OCI-LY1 (cell line): ENCODE results near the gene GAGE12D.
"Not testable (repeated sequence)": the region's sequence is repeated elsewhere in the genome, so short reads cannot be mapped to it uniquely, and the experiment has no call there.

Experiments used
- H2AFZ ChIP-seq: fragments of 200-600 bp; sonication (generic), shearing (Covaris generic); 2 replicates; pipeline ENCODE4 v1.6.0; 2014; ENCODE audit warnings: antibody characterized with exemption, mild to moderate bottlenecking, low read length
- H3F3A ChIP-seq: fragments of 200-600 bp; sonication (generic), shearing (Covaris generic); 2 replicates; pipeline ENCODE4 v1.6.0; 2014; ENCODE audit warnings: mild to moderate bottlenecking, antibody characterized with exemption, low read length, moderate library complexity; ENCODE audit not compliant: insufficient read depth
- H3K27ac ChIP-seq: fragments of 200-600 bp; sonication (generic); 2 replicates; pipeline ENCODE4 v1.5.1; 2014; ENCODE audit warnings: low read length, mixed run types, mild to moderate bottlenecking, low read depth; ENCODE audit not compliant: poor library complexity, severe bottlenecking
- H3K27me3 ChIP-seq: fragments of 200-600 bp; sonication (generic); 2 replicates; pipeline ENCODE4 v1.6.0; 2014; ENCODE audit warnings: antibody characterized with exemption, mild to moderate bottlenecking, low read length, moderate library complexity; ENCODE audit not compliant: insufficient read depth
- H3K36me3 ChIP-seq: fragments of 200-600 bp; sonication (generic); 2 replicates; pipeline ENCODE4 v1.6.1; 2014; ENCODE audit warnings: mild to moderate bottlenecking, antibody characterized with exemption, low read length, moderate library complexity, mixed read lengths; ENCODE audit not compliant: insufficient read depth
- H3K4me1 ChIP-seq: fragments of 200-600 bp; sonication (generic); 2 replicates; pipeline ENCODE4 v1.5.1; 2014; ENCODE audit warnings: mild to moderate bottlenecking, low read length, moderate library complexity; ENCODE audit not compliant: insufficient read depth, severe bottlenecking
- H3K4me2 ChIP-seq: fragments of 200-600 bp; sonication (generic), shearing (Covaris generic); 2 replicates; pipeline ENCODE4 v1.6.1; 2014; ENCODE audit warnings: low read length
- H3K4me3 ChIP-seq: fragments of 200-600 bp; sonication (generic); 2 replicates; pipeline ENCODE4 v1.5.1; 2014; ENCODE audit warnings: low read length, low read depth, mild to moderate bottlenecking, mixed read lengths; ENCODE audit not compliant: poor library complexity, severe bottlenecking
- H3K79me2 ChIP-seq: fragments of 200-600 bp; shearing (Covaris generic); 2 replicates; pipeline ENCODE4 v1.6.1; 2016; ENCODE audit warnings: mixed run types, low read length, mixed read lengths; ENCODE audit not compliant: insufficient read depth
- H3K9ac ChIP-seq: fragments of 200-600 bp; sonication (generic), shearing (Covaris generic); 2 replicates; pipeline ENCODE4 v1.6.1; 2014; ENCODE audit warnings: mild to moderate bottlenecking, low read length, mixed read lengths
- H3K9me2 ChIP-seq: fragments of 200-600 bp; sonication (generic), shearing (Covaris generic); 2 replicates; pipeline ENCODE4 v1.6.1; 2014; ENCODE audit warnings: low read depth, mild to moderate bottlenecking, low read length, mixed read lengths
- H3K9me3 ChIP-seq: fragments of 200-600 bp; shearing (Covaris generic); 2 replicates; pipeline ENCODE4 v1.6.1; 2014; ENCODE audit warnings: low read length, mixed read lengths
- H4K20me1 ChIP-seq: fragments of 200-600 bp; sonication (generic), shearing (Covaris generic); 2 replicates; pipeline ENCODE4 v1.6.0; 2016; ENCODE audit warnings: mild to moderate bottlenecking, low read length; ENCODE audit not compliant: insufficient read depth

The GAGE12D gene

GRCh38 chrX:49541433-49541832, at the start of gene GAGE12D:
Gene GAGE12D (plus strand): TSS chrX:49541733. CDS start chrX:49542888, 1,155 bp downstream.
- H3K36me3 ChIP-seq, H2AFZ ChIP-seq, H3K4me1 ChIP-seq, H3K79me2 ChIP-seq, H3K4me2 ChIP-seq, H3K27me3 ChIP-seq, H3K4me3 ChIP-seq, H3K9me2 ChIP-seq, H4K20me1 ChIP-seq, H3F3A ChIP-seq, H3K9ac ChIP-seq, H3K9me3 ChIP-seq, H3K27ac ChIP-seq: not testable (repeated sequence)

- H3K79me2 ChIP-seq, H4K20me1 ChIP-seq: not testable (repeated sequence)
Observed at GRCh38 chrX:49531877-49532276, 9.7 kb upstream of the GAGE12D start, which contains the start of gene GAGE12C. Gene GAGE12C (plus strand): TSS chrX:49532177. CDS start chrX:49533332, 1,155 bp downstream.

GRCh38 chrX:49550989-49551388, 9.5 kb downstream of the GAGE12D start, which contains the start of gene GAGE12E:
Gene GAGE12E (plus strand): TSS chrX:49551289. CDS start chrX:49552444, 1,155 bp downstream.
- not testable (repeated sequence) for H3K9me2 ChIP-seq, H2AFZ ChIP-seq, H3K4me2 ChIP-seq, H3K4me1 ChIP-seq, H3K9ac ChIP-seq, H3K27ac ChIP-seq, H3K4me3 ChIP-seq, H3F3A ChIP-seq, H3K79me2 ChIP-seq, H4K20me1 ChIP-seq, H3K9me3 ChIP-seq, H3K36me3 ChIP-seq, H3K27me3 ChIP-seq

More at GRCh38 chrX:49531877-49532276, 9.7 kb upstream of the GAGE12D start, which contains the start of gene GAGE12C:
- H3K9ac ChIP-seq, H3K36me3 ChIP-seq, H3K27me3 ChIP-seq, H2AFZ ChIP-seq, H3K4me3 ChIP-seq, H3F3A ChIP-seq, H3K4me2 ChIP-seq, H3K4me1 ChIP-seq, H3K9me3 ChIP-seq, H3K9me2 ChIP-seq, H3K27ac ChIP-seq: not testable (repeated sequence)

- H3K36me3 ChIP-seq, H3K9me3 ChIP-seq, H3F3A ChIP-seq, H3K27me3 ChIP-seq, H3K4me1 ChIP-seq, H3K9me2 ChIP-seq, H3K9ac ChIP-seq, H2AFZ ChIP-seq, H3K4me3 ChIP-seq, H3K4me2 ChIP-seq, H3K79me2 ChIP-seq, H3K27ac ChIP-seq, H4K20me1 ChIP-seq: not testable (repeated sequence)
Observed at GRCh38 chrX:49560542-49560941, 19.0 kb downstream of the GAGE12D start, which contains the start of gene GAGE12F. Gene GAGE12F (plus strand): TSS chrX:49560842. CDS start chrX:49561997, 1,155 bp downstream.

GRCh38 chrX:49568728-49569127, 27.2 kb downstream of the GAGE12D start:
- H3K9me2 ChIP-seq, H3F3A ChIP-seq, H3K4me3 ChIP-seq, H3K27ac ChIP-seq, H3K9ac ChIP-seq, H4K20me1 ChIP-seq, H3K4me2 ChIP-seq, H3K9me3 ChIP-seq, H3K27me3 ChIP-seq, H3K79me2 ChIP-seq, H2AFZ ChIP-seq, H3K36me3 ChIP-seq, H3K4me1 ChIP-seq: not testable (repeated sequence)

GRCh38 chrX:49569152-49569551, 27.6 kb downstream of the GAGE12D start:
- not testable (repeated sequence) for H3F3A ChIP-seq, H3K4me1 ChIP-seq, H3K79me2 ChIP-seq, H3K9me3 ChIP-seq, H4K20me1 ChIP-seq, H2AFZ ChIP-seq, H3K4me2 ChIP-seq, H3K4me3 ChIP-seq, H3K9me2 ChIP-seq, H3K27me3 ChIP-seq, H3K36me3 ChIP-seq, H3K27ac ChIP-seq, H3K9ac ChIP-seq

GRCh38 chrX:49570100-49570499, 28.6 kb downstream of the GAGE12D start, which contains the start of gene GAGE12G:
Gene GAGE12G (plus strand): TSS chrX:49570400. CDS start chrX:49571555, 1,155 bp downstream.
- H3K27me3 ChIP-seq, H3F3A ChIP-seq, H3K36me3 ChIP-seq, H3K4me2 ChIP-seq, H3K9ac ChIP-seq, H3K27ac ChIP-seq, H2AFZ ChIP-seq, H3K4me1 ChIP-seq, H3K79me2 ChIP-seq, H3K9me3 ChIP-seq, H4K20me1 ChIP-seq, H3K4me3 ChIP-seq, H3K9me2 ChIP-seq: not testable (repeated sequence)

- H3K4me2 ChIP-seq, H4K20me1 ChIP-seq, H3K4me3 ChIP-seq, H3K27me3 ChIP-seq, H3K4me1 ChIP-seq, H3K9me2 ChIP-seq, H3K27ac ChIP-seq, H2AFZ ChIP-seq, H3K79me2 ChIP-seq, H3F3A ChIP-seq, H3K9ac ChIP-seq, H3K36me3 ChIP-seq, H3K9me3 ChIP-seq: not testable (repeated sequence)
Observed at GRCh38 chrX:49579649-49580048, 38.1 kb downstream of the GAGE12D start, which contains the start of gene GAGE12H. Gene GAGE12H (plus strand): TSS chrX:49579949. CDS start chrX:49581104, 1,155 bp downstream.
